Activated T-cell treated with anti-CD3 and anti-CD28 coated beads, Interleukin-2, amount 50 U/mL, for 24 hours (primary cell): ENCODE data around the gene ZNF107.
"Not testable (repeated sequence)": the region's sequence is repeated elsewhere in the genome, so short reads cannot be mapped to it uniquely, and the experiment has no call there.

ENCODE experiments used
- DNase-seq: peaks from one replicate; pipeline ENCODE4 v3.0.0-alpha.2; 2020
- H3K27ac Mint-ChIP-seq: 2 replicates; pipeline ENCODE4 v1.8.0; 2020; ENCODE audit warnings: mild to moderate bottlenecking, mixed read lengths
- H3K27me3 Mint-ChIP-seq: 2 replicates; pipeline ENCODE4 v1.8.0; 2020; ENCODE audit warnings: mixed read lengths
- H3K36me3 Mint-ChIP-seq: 2 replicates; pipeline ENCODE4 v1.8.0; 2020; ENCODE audit warnings: low read depth, mixed read lengths
- H3K4me1 Mint-ChIP-seq: 2 replicates; pipeline ENCODE4 v1.8.0; 2020; ENCODE audit warnings: low read depth, mixed read lengths
- H3K4me3 Mint-ChIP-seq: 2 replicates; pipeline ENCODE4 v1.8.0; 2020; ENCODE audit warnings: mild to moderate bottlenecking, moderate library complexity, mixed read lengths
- H3K9me3 Mint-ChIP-seq: 2 replicates; pipeline ENCODE4 v1.8.0; 2020; ENCODE audit warnings: mixed read lengths

ZNF107 gene

DNA sequence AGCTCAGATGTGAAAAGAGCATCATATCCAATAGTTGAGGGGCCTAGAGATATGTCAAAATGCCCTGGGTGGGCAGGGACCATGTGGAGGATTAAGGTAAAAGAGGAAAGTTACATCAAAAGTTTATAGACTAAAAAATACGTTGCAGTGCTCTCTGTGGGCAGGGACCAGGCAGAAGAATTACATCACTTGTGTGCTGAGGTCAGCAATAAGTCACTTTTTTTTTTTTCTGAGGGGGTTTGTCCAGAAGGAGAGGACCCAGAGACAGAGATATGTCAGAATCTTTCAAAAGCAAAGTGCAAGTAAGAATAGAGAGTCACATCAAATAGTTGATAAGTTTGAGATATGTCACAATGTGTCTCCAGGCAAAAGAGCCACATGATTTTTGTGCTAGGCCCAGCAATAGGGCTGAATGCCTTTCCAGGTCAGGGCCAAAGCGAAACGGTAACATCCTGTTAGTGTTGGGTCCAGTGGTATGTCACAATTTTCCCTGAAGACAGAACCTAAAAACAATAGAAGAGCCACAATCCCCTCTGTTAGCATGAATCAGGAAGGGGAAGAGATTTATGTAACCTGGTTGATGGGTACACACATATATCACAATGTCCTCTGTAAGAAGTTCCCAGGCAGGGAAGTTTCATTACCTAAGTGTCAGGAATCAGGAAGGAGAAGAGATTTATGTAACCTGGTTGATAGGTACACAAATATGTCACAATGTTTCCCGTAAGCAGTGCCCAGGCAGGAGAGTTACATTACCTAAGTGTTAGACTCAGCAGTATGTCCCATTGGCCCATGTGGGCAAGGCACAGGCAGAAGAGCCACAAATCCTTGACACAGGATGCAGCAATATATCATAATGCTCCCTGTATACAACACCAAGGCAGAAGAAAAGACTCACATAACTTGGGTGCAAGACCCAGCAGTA, 28.1 kb upstream of the ZNF107 start:
- Mint-ChIP-seq H3K9me3 (no peaks in the 10 kb centered on the region), H3K36me3 (no peaks in the 10 kb centered on the region), H3K4me1 (no peaks in the 10 kb centered on the region), H3K27me3 (no peaks in the 10 kb centered on the region), H3K27ac (no peak overlapping the region), H3K4me3 (no peak overlapping the region)
- DNase-seq: no peak

DNA sequence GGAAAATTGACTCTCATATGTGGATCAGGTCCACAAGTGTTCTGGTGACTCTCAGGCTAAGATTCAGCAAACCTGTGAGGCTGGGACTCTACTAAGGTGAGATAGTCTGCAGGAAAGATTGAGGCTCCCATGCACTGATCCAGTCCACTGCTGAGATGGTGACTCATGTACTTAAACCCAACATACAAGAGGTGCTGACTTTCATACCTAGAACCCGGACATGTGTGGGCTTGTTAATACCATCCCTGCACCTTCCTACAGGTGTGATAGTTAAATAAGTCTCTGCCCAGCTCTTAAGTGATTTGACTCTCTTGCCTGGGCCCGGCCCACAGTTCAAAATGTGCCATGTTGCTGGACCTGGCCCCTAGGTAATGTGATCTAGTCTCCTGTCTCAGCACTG, 27.1 kb upstream of the ZNF107 start:
- Mint-ChIP-seq H3K4me1 (no peaks in the 10 kb centered on the region), H3K36me3 (no peaks in the 10 kb centered on the region), H3K27me3 (no peaks in the 10 kb centered on the region), H3K27ac (no peak overlapping the region), H3K4me3 (no peak overlapping the region), H3K9me3 (no peaks in the 10 kb centered on the region)
- no peak for DNase-seq

DNA sequence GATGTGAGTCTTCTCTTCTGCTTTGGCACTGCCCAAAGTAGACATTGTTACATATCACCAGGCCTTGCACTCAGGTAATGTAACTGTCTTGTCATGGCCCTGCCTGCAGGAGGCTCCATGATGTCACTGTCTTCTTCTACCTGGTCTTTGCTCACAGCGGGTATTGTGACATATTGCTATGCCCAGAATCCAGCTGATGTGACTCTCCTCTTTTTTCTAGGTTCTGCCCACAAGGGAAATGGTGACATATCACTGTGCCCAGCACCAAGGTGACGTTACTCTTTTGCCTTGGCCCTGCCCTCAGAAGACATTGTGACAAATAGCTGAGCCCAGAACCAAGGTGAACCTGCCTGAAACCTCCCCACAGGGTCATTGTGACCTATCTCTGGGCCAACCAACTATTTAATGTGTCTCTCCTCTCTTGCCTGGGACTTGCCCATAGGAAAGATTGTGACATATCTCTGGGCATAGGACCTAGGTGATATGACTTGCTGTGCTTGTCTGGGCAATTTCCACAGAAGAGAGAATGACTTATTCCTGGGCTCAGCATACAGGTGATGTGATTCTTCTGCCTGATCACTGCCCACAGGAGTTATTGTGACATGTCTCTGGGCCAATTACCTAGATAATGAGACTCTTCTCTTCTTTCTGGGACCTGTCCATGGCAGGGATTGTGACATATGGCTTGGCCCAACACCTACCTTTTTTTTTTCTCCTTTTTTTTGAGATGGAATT, 26.5 kb upstream of the ZNF107 start:
- Mint-ChIP-seq H3K36me3 (no peaks in the 10 kb centered on the region), H3K27ac (no peak overlapping the region), H3K4me3 (no peak overlapping the region), H3K27me3 (no peaks in the 10 kb centered on the region), H3K4me1 (no peaks in the 10 kb centered on the region), H3K9me3 (no peaks in the 10 kb centered on the region)
- DNase-seq: no peak

DNA sequence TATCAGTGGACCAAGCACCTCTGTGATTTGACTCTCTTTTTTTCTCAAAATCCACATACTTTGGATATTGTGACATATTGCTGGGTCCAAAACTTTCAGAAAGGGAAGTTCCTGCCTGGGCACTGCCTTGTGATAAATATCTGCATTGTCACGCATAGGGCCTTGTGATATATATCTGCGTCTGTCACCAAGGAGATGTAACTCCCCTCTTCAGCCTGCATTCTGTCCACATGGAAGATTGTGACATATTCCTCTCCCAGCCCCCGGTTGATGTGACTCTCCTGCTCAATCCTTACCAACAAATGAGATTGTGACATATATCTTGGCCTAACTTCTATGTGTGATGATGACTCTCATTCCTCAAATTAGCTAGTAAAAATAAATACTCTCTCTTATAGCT, 25.4 kb upstream of the ZNF107 start:
- Mint-ChIP-seq H3K4me3 (no peak overlapping the region), H3K27ac (no peak overlapping the region), H3K4me1 (no peaks in the 10 kb centered on the region), H3K36me3 (no peaks in the 10 kb centered on the region), H3K27me3 (no peaks in the 10 kb centered on the region), H3K9me3 (no peaks in the 10 kb centered on the region)
- no peak for DNase-seq

DNA sequence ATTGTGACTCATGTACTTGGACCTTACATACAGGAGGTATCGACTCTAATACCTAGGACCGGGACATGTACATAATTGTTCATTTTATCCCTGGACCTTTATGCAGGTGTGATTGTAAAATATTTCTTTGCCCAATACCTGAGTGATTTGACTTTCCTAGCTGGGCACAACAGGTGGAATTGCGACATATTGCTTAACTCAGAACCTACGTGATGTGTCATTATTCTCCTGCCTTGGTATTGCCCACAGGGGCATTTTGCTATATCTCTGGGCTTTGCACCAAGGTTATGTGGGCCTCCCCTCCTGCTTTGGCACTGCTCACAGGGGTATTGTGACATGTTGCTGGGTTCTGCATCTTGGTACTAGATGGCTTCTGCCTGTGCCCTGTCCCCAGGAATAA, 23.9 kb upstream of the ZNF107 start:
- no peaks in the 10 kb centered on the region for H3K9me3 Mint-ChIP-seq
- H3K4me1 Mint-ChIP-seq: no peaks in the 10 kb centered on the region
- H3K27ac Mint-ChIP-seq: no peak overlapping the region
- no peaks in the 10 kb centered on the region for H3K36me3 Mint-ChIP-seq
- DNase-seq: no peak
- no peak overlapping the region for H3K4me3 Mint-ChIP-seq
- no peaks in the 10 kb centered on the region for H3K27me3 Mint-ChIP-seq

- no peak overlapping the region for H3K27ac Mint-ChIP-seq
- H3K4me1 Mint-ChIP-seq: no peaks in the 10 kb centered on the region
- no peak for DNase-seq
- no peaks in the 10 kb centered on the region for H3K36me3 Mint-ChIP-seq
- H3K9me3 Mint-ChIP-seq: no peaks in the 10 kb centered on the region
- no peaks in the 10 kb centered on the region for H3K27me3 Mint-ChIP-seq
- H3K4me3 Mint-ChIP-seq: no peak overlapping the region
Observed at GRCh38 chr7:64642875-64643274, 23.1 kb upstream of the ZNF107 start.

DNA sequence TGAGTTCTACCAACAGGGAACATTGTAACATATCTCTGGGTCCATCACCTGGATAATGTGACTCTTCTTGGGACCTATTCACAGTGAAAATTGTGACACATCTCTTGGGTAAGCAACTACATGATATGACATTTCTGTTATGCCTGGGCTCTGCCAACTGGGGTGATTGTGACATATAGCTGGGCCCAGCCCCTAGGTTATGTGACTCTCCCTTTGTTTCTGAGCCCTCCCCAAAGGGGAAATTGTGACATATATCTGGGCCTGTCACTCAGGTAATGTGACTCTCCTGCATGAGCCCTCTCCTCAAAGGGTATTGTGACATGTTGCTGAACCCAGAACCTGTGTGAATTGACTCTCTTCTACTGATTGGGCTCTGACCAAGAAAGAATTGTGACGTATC, 22.4 kb upstream of the ZNF107 start:
- Mint-ChIP-seq H3K27ac (no peak overlapping the region), H3K9me3 (no peaks in the 10 kb centered on the region), H3K4me3 (no peak overlapping the region), H3K4me1 (no peaks in the 10 kb centered on the region), H3K36me3 (no peaks in the 10 kb centered on the region), H3K27me3 (peaks cover 4% of the 10 kb centered on the region)
- no peak for DNase-seq

DNA sequence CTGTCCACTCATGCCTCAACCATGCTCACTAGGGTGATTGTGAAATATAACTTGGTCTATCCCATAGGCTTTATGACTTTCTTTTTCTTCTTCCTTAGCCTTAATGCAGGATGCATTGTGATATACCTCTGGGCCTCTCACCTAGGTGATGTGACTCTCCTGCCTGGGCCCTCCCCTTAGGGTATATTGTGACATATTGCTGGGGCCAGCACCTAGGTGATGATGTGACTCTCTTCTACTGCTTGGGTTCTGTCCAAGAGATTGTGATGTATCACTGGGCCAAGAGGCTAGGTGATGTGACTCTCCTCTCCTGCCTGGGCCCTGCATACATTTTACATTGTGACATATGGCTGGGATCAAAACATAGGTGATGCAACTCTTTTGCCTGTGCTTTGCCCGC, 14.7 kb upstream of the ZNF107 start:
- Mint-ChIP-seq H3K36me3 (no peaks in the 10 kb centered on the region), H3K27me3 (peaks cover 7% of the 10 kb centered on the region), H3K4me1 (no peaks in the 10 kb centered on the region), H3K9me3 (no peaks in the 10 kb centered on the region), H3K4me3 (no peak overlapping the region), H3K27ac (no peak overlapping the region)
- DNase-seq: no peak

DNA sequence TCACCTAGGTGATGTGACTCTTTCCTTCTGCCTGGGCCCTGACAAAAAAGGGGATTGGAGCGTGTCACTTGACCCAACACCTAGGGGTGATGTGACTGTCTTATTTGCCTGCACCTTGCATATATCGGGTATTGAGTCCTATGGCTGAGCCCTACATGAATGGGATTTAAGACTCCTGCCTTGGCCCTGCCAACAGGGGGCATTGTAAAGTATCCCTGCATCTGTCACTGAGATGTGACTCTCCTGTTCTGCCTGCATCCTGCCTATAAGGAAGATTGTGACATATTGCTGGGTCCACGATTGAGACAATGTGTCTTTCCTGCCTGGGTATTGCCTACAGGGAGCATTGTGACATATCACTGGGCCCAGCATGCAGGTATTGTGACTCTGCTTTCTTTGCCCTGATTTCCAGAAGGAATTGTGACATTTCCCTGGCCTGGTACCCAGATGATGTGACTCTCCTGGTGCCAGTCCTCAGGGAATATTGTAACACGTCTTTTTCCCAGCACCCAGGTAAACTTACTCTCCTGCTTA, 14.2 kb upstream of the ZNF107 start:
- H3K27ac Mint-ChIP-seq: no peak overlapping the region
- H3K4me3 Mint-ChIP-seq: no peak overlapping the region
- H3K36me3 Mint-ChIP-seq: no peaks in the 10 kb centered on the region
- H3K9me3 Mint-ChIP-seq: no peaks in the 10 kb centered on the region
- H3K4me1 Mint-ChIP-seq: no peaks in the 10 kb centered on the region
- H3K27me3 Mint-ChIP-seq: peaks cover 7% of the 10 kb centered on the region
- DNase-seq: no peak

DNA sequence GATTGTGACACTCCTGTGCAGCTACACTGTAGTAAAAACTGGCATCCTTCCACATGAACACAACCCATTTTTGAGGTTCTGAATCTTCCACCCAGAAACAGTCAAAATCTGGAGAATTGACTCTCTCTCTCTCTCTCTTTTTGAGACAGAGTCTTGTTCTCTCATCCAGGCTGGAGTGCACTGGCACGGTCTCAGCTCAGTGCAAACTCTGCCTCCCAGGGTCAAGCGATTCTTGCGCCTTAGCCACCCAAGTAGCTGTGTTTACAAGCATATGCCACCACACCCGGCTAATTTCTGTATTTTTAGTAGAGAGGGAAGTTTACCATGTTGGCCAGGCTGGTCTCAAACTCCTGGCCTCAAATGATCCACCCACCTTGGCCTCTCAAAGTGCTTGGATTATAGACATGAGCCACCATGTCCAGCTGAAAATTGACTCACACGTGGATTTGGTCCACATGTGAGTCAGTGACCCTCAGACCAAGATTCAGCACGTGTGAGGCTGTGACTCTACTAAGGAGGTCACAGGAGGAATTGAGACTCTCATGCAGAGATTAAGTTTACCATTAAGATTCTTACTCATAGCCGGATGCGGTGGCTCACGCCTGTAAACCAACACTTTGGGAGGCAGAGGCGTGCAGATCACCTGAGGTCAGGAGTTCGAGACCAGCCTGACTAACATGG, 12.1 kb upstream of the ZNF107 start:
- H3K27me3 Mint-ChIP-seq: no peaks in the 10 kb centered on the region
- no peaks in the 10 kb centered on the region for H3K4me1 Mint-ChIP-seq
- H3K36me3 Mint-ChIP-seq: no peaks in the 10 kb centered on the region
- DNase-seq: no peak
- no peak overlapping the region for H3K27ac Mint-ChIP-seq
- no peak overlapping the region for H3K4me3 Mint-ChIP-seq
- no peaks in the 10 kb centered on the region for H3K9me3 Mint-ChIP-seq

- Mint-ChIP-seq H3K4me1 (no peaks in the 10 kb centered on the region), H3K9me3 (no peaks in the 10 kb centered on the region), H3K27me3 (no peaks in the 10 kb centered on the region), H3K27ac (no peak overlapping the region), H3K4me3 (no peak overlapping the region), H3K36me3 (no peaks in the 10 kb centered on the region)
- DNase-seq: no peak
Observed at GRCh38 chr7:64654796-64655548, 11.0 kb upstream of the ZNF107 start.

GRCh38 chr7:64655811-64656210, 10.1 kb upstream of the ZNF107 start:
- Mint-ChIP-seq H3K4me3 (no peak overlapping the region), H3K27ac (no peak overlapping the region)

GRCh38 chr7:64656489-64656888, 9.4 kb upstream of the ZNF107 start:
- Mint-ChIP-seq H3K27ac (no peak overlapping the region), H3K4me3 (no peak overlapping the region), H3K36me3 (peaks cover 5% of the 10 kb centered on the region), H3K27me3 (no peaks in the 10 kb centered on the region), H3K9me3 (peaks cover 5% of the 10 kb centered on the region), H3K4me1 (no peaks in the 10 kb centered on the region)
- DNase-seq: no peak

More at GRCh38 chr7:64655811-64656210, 10.1 kb upstream of the ZNF107 start:
- Mint-ChIP-seq H3K9me3 (no peaks in the 10 kb centered on the region), H3K4me1 (no peaks in the 10 kb centered on the region), H3K36me3 (no peaks in the 10 kb centered on the region), H3K27me3 (no peaks in the 10 kb centered on the region)
- DNase-seq: no peak

DNA sequence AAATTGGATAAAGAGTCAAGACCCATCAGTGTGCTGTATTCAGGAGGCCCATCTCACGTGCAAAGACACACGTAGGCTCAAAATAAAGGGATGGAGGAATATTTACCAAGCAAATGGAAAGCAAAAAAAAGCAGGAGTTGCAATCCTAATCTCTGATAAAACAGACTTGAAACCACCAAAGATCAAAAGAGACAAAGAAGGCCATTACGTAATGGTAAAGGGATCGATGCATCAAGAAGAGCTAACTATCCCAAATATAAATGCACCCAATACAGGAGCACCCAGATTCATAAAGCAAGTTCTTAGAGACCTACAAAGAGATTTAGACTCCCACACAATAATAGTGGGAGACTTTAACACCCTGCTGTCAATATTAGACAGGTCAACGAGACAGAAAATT, 3.8 kb upstream of the ZNF107 start:
- Mint-ChIP-seq H3K4me1 (peaks cover 21% of the 10 kb centered on the region), H3K36me3 (peaks cover 26% of the 10 kb centered on the region)
- not testable (repeated sequence) for H3K27me3 Mint-ChIP-seq, H3K4me3 Mint-ChIP-seq, DNase-seq, H3K9me3 Mint-ChIP-seq, H3K27ac Mint-ChIP-seq
